Glomerular visceral epithelial cell (primary cell): ENCODE measurements around the gene VASP.
"Not testable (repeated sequence)": the region's sequence is repeated elsewhere in the genome, so short reads cannot be mapped to it uniquely, and the experiment has no call there.

Source experiments
- DNase-seq: peaks from one replicate; pipeline ENCODE4 v3.0.0-alpha.2; 2016; ENCODE audit errors: extremely low spot score

Gene VASP

DNA sequence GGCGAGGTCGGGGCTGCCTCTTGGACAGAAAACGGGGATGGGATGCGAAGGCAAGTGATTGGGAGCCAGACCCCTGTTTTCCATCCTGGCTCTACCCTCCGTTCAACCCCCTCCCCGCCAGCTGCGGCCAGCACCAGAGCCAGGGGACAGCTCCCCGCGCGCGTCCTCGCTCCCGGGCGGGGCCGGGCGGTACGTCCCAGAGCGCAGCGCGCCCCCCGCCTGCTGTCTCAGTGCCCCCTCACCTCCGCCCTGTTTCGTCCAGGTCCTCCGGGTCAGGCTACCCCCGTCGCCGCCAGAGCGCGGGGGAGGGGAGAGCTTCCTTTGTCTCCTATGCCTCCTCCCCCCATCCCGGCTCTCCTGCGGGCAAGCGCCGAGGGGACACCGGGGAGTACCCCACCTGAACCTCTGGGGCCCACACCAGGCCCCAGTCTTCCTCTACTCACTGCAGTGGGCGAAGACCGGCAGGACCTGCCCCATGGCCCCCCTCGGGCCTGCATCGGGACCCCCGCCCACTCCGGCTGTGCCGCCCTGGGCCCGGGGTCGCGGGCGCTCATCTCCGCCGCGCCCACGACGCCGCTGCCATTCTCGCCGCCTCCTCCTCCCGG lies 10.8 kb upstream of the VASP start:
- DNase-seq: peak; percentile 33

DNA sequence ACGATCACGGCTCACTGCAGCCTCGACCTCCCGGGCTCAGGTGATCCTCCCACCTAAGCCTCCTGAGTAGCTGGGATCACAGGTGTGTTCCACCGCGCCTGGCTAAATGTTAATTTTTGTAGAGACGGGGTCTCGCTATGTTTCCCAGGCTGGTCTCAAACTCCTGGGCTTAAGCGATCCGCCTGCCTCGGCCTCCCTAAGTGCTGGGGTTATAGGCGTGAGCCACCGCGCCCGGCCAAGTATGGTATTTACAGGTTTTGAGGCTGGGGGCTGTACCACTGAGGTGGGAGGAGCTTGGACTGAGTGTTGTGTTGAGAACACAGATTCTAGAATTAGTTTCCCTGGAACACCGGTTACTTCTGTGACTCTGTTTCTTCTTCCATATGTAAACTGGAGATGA lies 9.5 kb upstream of the VASP start:
- no peak for DNase-seq

DNA sequence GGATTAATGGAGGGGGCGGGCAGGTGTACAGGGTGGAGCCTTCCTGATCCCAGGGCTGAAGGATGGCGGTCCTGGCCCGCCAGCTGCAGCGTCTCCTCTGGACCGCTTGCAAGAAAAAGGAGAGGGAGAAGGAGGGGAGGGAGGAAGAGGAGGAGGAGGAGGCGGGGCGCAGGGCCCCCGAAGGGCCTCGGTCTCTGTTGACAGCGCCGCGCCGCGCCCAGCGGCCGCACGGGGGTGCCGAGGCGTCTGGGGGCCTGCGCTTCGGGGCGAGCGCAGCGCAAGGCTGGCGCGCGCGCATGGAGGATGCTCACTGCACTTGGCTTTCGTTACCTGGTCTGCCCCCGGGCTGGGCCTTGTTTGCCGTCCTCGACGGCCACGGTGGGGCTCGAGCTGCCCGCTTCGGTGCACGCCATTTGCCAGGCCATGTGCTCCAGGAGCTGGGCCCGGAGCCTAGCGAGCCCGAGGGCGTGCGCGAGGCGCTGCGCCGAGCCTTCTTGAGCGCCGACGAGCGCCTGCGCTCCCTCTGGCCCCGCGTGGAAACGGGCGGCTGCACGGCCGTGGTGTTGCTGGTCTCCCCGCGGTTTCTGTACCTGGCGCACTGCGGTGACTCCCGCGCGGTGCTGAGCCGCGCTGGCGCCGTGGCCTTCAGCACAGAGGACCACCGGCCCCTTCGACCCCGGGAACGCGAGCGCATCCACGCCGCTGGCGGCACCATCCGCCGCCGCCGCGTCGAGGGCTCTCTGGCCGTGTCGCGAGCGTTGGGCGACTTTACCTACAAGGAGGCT lies 8.7 kb upstream of the VASP start, which contains the start of gene PPM1N:
Gene PPM1N, plus strand, starts transcription at position 33 of the 785 bp plus-strand sequence. Its CDS starts 30 bp downstream, at position 63.
- no peak for DNase-seq

DNA sequence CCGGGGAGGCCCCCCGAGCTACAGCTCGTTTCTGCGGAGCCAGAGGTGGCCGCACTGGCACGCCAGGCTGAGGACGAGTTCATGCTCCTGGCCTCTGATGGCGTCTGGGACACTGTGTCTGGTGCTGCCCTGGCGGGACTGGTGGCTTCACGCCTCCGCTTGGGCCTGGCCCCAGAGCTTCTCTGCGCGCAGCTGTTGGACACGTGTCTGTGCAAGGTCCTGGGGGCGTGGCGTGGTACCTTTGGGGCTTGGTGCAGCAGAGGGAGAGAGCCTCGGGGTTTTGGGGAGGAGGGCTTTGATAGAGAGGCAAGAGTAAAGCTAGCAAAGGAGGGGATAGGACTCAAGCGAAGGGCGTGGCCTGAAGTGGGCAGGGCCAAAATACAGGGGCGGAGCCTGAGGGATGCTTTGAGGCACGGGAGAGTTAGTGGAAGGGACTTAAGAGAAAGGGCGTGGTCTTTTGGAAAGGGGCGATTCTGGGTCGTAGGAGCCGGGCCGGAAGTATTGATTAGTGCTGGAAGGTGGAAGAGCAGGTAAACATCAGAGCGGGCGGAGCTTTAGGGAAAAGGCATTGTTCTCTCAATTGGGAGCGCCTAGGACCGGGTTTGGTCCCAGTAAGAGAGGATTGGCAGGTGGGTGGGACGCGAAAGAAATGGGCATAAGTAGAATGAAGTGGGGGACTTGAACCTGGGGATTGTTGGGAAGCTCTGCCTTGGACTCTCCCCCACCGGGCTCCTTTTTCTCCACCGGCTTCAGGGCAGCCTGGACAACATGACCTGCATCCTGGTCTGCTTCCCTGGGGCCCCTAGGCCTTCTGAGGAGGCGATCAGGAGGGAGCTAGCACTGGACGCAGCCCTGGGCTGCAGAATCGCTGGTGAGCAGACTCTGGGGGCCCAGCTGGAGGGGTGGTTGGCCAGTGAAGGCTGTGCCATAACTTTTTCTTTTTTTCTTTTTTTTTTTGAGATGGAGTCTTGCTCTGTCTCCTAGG lies 7.8 kb upstream of the VASP start:
- no peak for DNase-seq

DNA sequence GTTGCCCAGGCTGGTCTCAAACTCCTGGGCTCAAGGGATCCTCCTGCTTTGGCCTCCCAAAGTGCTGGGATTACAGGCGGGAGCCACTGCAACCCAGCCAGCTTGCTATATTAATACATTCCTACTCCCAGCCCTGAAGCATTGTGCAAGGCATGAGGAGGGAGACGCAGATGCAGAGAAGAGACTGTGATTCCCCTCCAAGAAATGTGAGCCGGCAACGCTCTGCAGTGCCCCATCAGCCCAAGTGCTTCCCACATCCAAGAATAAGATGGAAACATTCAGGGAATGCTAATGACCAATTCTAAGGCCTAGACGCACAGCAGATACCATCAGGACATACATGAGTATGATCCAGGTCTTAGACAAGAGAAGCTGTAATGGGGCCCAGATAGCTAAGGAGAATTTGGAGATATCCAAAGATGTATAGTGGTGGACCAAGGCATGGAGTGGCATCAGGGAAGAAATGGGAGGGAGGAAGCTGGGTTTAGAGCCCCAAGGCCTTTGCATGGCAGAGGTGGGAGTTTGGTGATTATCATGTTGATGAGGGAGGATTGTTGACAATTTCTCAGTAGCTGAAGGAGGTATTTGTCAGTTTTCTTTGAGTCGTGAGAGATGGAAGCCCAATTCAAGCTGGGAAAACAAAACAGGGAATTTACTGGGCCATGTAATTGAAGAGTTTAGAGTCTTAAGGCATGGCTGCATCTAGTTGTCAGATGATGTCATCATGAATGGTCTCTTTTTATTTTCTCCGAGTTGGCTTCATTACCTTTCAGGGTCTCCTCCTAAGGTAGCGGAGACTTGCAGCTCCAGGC lies 6.2 kb upstream of the VASP start:
- DNase-seq: no peak

DNA sequence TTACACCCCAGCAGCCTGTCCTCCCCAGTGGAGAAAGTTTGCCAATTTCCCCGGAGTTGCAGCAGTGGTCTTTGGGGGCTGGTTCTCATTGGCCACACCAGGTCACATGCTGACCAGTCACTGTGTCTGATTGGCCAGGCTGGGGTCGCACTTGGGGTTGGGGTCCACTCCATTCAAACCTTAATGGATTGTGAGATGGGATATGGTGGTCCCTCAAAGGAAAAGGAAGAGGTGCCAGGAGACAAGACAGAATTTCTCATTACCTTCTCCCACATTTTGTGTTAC lies 5.6 kb upstream of the VASP start:
- no peak for DNase-seq

DNA sequence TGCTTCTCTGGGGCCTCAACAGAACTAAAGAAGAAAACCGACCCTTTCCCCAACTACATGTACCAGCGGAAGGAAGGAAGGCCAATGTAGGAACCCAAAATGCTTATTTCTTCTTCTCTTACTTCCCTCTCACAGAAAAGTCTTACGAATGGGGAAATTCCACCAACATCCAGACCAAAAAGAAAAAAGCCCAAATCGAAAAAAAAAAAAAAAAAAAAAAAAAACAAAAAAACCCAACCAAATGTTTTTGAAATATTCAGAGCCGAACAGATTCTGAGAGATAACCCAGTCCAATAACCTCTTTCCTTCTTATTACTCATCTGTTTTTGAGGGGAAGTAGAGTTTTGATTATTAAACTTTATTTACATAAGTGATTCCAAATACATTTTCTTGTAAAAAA lies 5.2 kb upstream of the VASP start:
- DNase-seq: no peak

DNA sequence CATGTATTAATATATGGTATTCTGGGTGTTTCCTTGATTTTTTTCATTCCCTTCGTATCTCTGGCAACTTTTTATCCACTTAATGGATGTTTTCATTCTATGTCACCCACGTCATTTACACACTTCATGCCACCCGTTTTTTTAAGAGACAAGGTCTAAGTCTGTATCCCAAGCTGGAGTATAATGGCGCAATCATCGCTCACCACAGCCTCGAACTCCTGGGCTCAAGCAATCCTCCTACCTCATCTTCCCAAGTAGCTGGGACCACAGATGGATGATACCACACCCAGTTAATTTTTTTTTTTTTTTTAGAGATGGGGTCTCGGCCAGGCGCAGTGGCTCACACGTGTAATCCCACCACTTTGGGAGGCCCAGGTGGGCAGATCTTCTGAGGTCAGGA lies 3.4 kb upstream of the VASP start:
- no peak for DNase-seq

DNA sequence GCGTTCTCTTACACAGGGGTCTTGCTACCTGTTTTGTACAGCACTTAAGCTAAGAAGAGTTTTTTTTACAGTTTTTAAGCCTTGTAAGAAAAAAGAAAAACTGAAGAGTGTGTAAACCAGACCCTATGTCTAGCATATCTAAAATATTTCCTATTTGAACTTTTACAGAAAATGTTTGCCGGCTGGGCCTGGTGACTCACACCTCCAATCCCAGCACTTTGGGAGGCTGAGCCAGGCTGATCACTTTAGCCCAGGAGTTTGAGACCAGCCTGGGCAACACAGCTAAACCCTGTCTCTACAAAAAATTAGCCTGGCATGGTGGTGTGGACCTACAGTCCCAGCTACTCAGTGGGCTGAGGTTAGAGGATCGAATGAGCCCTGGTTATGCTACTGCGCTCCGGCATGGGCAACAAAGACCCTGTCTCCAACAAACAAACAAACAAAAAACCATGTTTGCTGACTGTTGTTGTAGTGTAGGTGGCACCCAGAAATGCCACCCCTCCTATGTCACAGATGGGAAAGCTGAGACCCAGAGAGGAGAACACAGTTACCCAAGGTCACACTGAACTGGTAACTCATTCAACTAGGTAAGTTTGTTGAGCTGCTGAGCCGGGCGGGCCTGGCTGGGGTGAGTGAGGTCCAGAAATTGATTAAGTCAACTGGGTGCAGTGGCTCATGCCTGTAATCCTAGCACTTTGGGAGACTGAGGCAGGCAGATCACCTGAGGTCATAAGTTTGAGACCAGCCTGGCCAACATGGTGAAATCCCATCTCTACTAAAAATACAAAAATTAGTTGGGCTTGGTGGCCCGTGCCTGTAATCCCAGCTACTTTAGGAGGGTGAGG lies 1.9 kb upstream of the VASP start:
- no peak for DNase-seq

DNA sequence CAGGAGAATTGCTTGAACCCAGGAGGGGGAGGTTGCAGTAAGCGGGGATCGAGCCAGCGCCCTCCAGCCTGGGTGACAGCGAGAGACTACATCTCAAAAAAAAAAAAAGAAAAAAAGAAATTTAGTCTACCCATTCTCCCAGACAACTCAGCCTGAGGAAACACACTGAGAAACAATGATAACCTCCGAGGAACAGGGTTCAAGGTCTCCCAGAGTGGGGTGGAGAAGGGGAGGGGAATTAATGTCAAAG lies 1.4 kb upstream of the VASP start:
- no peak for DNase-seq

DNA sequence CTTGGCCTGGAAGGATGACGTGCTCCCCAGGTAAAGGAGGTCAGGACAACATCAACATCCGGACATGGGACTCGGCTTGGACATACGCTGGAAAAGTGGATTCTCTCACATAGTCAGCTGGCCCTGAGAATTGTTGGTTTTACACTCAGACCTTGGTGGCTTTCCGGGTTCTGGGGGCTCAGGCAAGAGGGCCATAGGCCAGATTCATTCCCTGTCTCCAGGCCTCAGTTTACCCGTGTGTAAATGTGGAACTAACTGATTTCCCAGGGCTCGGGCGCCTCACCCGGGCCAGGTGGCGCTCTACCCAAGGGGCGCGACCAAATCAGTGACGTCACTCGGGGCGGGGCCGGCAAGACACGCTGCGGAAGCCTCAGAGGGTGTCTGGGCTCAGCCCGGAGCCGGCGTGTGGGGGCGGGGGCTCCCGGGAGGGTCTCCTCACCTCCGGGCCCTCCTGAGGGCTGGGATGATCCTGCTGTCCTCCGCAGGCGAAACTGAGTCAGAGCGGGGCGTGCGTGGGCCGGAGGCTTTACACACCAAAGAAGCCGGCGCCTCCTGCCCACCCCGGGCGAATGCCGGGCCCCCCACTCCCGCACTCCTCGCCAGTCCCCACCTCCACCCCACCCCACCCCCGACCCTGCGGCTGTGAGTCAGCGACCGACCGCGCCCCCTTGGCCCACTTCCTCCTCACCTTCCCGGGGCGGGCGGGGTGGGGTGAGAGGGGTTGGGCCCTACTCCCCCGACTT lies 862 bp upstream of the VASP start:
- DNase-seq: peak; percentile 95

DNA sequence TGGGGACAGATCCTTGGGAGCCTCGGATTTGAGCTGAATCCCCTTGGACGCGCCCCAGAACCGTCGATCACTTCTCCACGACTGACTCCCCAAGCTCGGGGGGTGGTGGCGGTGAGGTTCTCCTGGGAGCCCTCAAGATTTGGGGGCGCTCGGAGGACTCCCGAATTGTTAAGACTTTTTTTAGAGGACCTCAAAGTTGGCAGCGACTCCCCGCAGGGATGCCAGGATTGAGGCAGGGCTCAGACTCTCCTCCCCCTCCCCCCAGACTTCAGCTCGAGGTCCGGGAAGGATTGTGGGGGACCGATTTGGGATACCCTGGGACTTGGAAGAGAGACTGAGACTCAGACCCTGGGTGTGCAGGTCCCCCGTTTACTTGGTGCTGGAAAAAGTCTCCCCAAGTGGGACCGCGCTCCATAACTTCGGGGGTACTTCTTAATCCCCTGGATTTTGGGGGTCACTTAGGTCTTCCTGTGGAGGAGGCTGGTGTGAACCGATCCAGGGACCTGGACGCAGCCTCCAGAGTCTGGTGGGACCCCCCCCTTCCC lies 665 bp downstream of the VASP start:
- no peak for DNase-seq

DNA sequence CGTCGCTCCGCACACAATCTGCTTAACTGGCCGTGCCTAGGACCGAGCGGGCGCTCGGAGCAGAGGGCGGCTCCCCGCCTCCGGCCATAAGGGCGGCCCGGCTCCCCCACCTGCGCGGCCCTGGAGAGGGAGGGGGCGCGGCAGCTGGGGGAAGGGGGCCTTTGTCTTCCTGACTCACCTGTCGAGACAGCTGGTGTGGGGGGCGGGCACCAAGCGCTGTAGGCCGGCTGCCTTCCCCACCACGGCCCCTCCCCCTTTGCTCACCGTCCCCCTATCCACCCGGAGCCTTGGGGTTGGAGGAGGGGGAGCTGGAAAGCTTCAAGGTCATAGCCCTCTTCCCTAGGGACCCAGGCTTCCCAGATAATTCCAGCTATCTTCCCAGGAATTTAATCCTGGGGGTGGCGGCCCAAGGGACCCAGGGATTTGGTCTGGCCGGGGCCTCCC lies 1.2 kb downstream of the VASP start:
- DNase-seq: peak; percentile 63

DNA sequence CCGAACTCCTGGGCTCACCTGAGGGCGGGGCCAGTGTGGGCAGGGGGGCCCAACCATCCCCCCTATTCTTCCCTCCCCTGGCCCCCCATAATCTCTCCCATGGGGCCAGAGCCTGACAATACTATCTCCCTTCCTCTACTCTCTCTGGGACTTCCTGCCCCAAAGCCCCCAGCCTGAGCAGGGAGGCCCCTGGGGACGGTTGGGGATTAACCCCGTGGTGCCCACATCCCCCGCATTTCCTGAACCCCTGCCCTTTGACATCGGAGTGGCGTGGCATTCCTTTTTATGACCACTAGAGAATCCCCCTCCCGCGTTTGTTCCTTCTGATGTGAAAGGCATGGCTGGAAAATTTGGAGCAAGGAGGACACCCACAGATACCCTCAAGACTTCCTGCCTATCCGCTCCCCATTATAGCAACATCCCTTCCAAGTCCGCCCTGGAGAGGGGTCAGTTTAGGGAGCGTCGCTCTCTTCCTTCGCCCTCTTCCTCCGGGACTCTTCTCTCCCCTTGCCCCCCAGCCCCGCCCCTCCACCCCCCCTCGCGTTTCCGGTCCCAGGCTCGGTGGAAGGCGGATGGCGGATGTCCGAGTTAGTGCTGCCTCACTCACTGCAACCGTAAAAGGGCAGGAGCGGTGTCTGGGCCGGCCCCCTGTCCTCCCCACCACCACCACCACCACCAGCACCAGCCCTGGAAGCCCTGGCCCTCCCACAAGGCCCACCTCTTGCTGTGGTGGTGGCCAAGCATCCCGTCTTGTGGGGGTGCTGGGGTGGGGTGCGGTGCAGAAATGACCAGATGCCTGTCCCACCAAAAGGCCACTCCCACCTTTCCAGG lies 1.8 kb downstream of the VASP start:
- DNase-seq: peak; percentile 89

DNA sequence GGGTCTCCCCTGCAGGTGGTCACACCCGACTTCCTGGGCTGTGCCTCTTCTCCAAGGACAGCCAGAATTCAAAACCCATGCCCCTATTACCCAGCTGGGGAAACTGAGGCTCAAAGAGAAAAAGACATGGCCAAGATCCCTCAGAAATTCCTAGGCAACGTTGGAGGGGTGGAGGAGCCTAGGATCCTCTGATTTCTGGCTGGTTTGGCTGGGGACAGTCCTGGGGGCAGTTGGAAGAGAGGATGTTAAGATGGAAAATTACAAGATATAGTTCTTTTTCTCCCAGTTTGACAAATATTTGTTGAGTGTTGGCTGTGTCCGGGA lies 2.4 kb downstream of the VASP start:
- no peak for DNase-seq

DNA sequence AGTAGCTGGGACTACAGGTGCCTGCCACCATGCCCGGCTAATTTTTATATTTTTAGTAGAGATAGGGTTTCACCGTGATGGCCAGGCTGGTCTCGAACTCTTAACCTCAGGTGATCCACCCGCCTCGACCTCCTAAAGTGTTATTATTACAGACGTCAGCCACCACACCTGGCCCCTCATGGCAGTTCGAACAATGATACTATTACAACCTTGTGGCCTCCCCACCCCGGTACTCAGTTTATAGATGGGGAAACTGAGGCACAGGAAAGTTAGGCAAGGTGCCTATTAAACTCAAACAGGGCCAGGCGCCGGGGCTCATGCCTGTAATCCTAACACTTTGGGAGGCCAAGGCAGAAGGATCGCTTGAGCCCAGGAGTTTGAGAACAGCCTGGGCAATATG lies 3.1 kb downstream of the VASP start:
- not testable (repeated sequence) for DNase-seq

DNA sequence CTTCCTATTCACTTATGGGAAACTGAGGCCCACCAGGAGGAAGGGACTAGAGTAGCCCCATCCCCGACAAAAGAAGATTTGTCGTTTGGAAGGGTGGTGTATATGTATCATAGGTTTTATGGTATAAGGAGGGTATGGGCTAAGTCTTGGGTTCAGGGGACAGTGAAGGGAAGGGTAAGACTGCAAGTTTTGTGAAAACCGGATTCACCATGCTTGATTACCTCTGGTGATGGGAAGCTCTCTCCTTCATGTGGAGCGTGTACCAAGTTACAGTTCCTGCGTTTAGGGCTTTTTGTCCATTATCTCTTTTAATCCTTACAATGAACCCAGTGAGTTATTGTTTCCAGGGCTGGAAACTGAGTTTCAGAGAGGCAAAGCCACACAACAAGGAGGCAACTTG lies 3.8 kb downstream of the VASP start:
- DNase-seq: no peak

DNA sequence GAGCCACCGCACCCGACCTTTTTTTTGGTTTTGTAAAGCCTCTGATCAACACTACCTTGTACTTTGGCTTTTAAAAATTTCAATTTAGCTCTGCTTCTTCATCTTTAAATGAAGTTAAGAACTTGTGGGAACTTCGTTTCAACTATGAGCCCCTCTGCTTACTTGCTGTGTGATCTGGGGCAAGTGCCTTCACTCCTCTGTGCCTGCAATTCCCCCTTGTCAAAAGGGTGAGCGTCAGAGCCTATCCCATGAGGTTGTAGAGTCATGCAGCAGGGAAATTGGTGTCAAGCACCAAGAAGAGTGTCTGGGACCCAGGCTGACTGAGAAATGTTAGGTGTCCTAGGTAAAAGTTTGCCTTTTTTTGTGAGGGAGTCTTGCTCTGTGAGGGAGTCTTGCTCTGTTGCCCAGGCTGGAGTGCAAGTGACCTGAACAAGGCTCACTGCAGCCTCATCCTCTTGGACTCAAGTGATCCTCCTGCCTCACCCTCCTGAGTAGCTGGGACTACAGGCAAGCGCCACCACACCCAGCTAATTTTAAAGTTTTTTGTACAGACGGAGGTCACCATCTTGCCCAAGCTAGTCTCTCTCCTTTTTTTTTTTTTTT lies 5.7 kb downstream of the VASP start:
- DNase-seq: no peak
